ENCODE measurements around the gene BICC1. TPM values are rescaled to one million over a fixed set of nuclear protein-coding genes. Genes with fewer than 3 reads are reported as not detected.

Gene BICC1
- total and polyA plus RNA-seq, 2 of the 8 experiments (the other 6 are each of a cell fraction or from before 2014, with no cell fraction given), result 0.20 to 0.73 TPM

- H3K9ac ChIP-seq (replicated peaks in 1 of 4; ENCODE audit: extremely low read depth in 1 of 4, low read depth in 3 of 4, low read length in 3 of 4), result no peak overlapping the region
- H3K18ac ChIP-seq (ENCODE audit: extremely low read depth, low read length), result no peak overlapping the region
- no peaks in the 10 kb centered on the region for H3K27me3 ChIP-seq (replicated peaks in 1 of 4; ENCODE audit: control insufficient read depth in 3 of 4, extremely low read depth in 1 of 4, insufficient read depth in 3 of 4, low read length in 3 of 4)
- no peaks in the 10 kb centered on the region for H3K9me3 ChIP-seq (ENCODE audit: insufficient read depth in 2 of 2, low read depth in 1 of 2, low read length in 1 of 2)
- WGBS, 2 experiments (ENCODE audit: extremely low coverage in 1 of 2, insufficient coverage in 1 of 2, insufficient read length in 1 of 2, insufficient replicate concordance in 2 of 2, low coverage in 1 of 2, low lambda C conversion rate in 2 of 2, missing lambda C conversion rate in 1 of 2), result 92% methylated on average over 2 of the region's 2 CpGs; no CpG with 5 or more reads in 1 of the 2 experiments
- ChIA-PET POLR2A (ENCODE audit: partially characterized antibody) (no interaction called here), CTCF (ENCODE audit: partially characterized antibody) (interaction anchor here (0.6 kb wide), 1 partner anchor 160 kb away, joined by 5 read pairs; no protein-coding TSS in a partner anchor)
- no peak for TF ChIP-seq KDM4A (IDR thresholded peaks at IDR 0.05; ENCODE audit: low read depth, low read length, severe bottlenecking)
- TF ChIP-seq NANOG (IDR thresholded peaks at IDR 0.05; ENCODE audit: insufficient read depth, low read depth, low read length, poor library complexity, severe bottlenecking), result no peak
- TF ChIP-seq MAX (IDR thresholded peaks at IDR 0.05), result no peak
- TF ChIP-seq RNF2 (IDR thresholded peaks at IDR 0.05; ENCODE audit: borderline replicate concordance, low read depth, low read length, missing control alignments, poor library complexity, severe bottlenecking), result no peak
- no peak for TF ChIP-seq YY1 (IDR thresholded peaks at IDR 0.05; ENCODE audit: low read depth, low read length)
- no peak for TF ChIP-seq JUND (IDR thresholded peaks at IDR 0.05; ENCODE audit: low read length)
- no peak for TF ChIP-seq RAD21 (IDR thresholded peaks at IDR 0.05 in 1 of 2, conservative IDR thresholded peaks at IDR 0.05 in 1 of 2; ENCODE audit: low read depth in 2 of 2, low read length in 2 of 2)
- H3K79me1 ChIP-seq (ENCODE audit: low read depth, low read length), result no peaks in the 10 kb centered on the region
- H3K79me2 ChIP-seq (ENCODE audit: control insufficient read depth in 1 of 2, insufficient read depth in 2 of 2, low read length in 2 of 2), result no peaks in the 10 kb centered on the region
- no peak overlapping the region for H2BK15ac ChIP-seq (ENCODE audit: low read length)
- no peak overlapping the region for H2BK5ac ChIP-seq (ENCODE audit: low read depth, low read length)
- H3K36me3 ChIP-seq (ENCODE audit: control insufficient read depth in 2 of 4, insufficient read depth in 4 of 4, low read length in 3 of 4), result no peaks in the 10 kb centered on the region
- no peak overlapping the region for H2BK120ac ChIP-seq (replicated peaks; ENCODE audit: low read depth, low read length)
- H4K20me1 ChIP-seq (replicated peaks in 1 of 2; ENCODE audit: control insufficient read depth in 1 of 2, insufficient read depth in 2 of 2, low read length in 2 of 2), result no peaks in the 10 kb centered on the region
- H2BK12ac ChIP-seq (ENCODE audit: low read depth, low read length), result no peak overlapping the region
- H3K14ac ChIP-seq (ENCODE audit: insufficient read length), result no peak overlapping the region
- no peak overlapping the region for H4K91ac ChIP-seq (replicated peaks; ENCODE audit: insufficient read length, low read length)
- H3K4me1 ChIP-seq (replicated peaks in 1 of 4; ENCODE audit: control insufficient read depth in 3 of 4, insufficient read depth in 4 of 4, low read length in 3 of 4), result no peaks in the 10 kb centered on the region
- no peak overlapping the region for H2BK20ac ChIP-seq (ENCODE audit: low read length)
- no peak overlapping the region for H4K8ac ChIP-seq (ENCODE audit: extremely low read depth, insufficient read depth, low read length)
- H3K23me2 ChIP-seq (ENCODE audit: low read depth, low read length), result no peaks in the 10 kb centered on the region; the same call in 1 of the 2 replicates
- H3K23ac ChIP-seq (ENCODE audit: insufficient read length), result no peak overlapping the region
- no peak overlapping the region for H4K5ac ChIP-seq (ENCODE audit: insufficient read length, low read depth, low read length)
- H2AK5ac ChIP-seq (ENCODE audit: low read depth, low read length), result no peak overlapping the region
- no peak overlapping the region for H3K4me2 ChIP-seq (ENCODE audit: insufficient read depth in 1 of 2, low read depth in 2 of 2, low read length in 2 of 2)
- no peak overlapping the region for H3K27ac ChIP-seq (ENCODE audit: low read depth, low read length)
- FAIRE-seq, result no peak
- DNase-seq (ENCODE audit: low read depth in 1 of 2, low spot score in 2 of 2), result no peak
- H3K4me3 ChIP-seq (ENCODE audit: extremely low read depth in 1 of 4, insufficient read depth in 2 of 4, low read depth in 3 of 4, low read length in 4 of 4), result no peak overlapping the region
- H3K4ac ChIP-seq (replicated peaks; ENCODE audit: insufficient read length, low read depth, low read length), result no peak overlapping the region
- no peak overlapping the region for H3K56ac ChIP-seq (replicated peaks; ENCODE audit: insufficient read length, low read depth, low read length)
- no peak overlapping the region for H2AFZ ChIP-seq (ENCODE audit: low read length)
Measured at GRCh38 chr10:58674251-58674650, 161.6 kb downstream of the BICC1 start.
